CD14-positive monocyte (primary cell): ENCODE measurements around the gene SEPTIN10. TPM values are rescaled to one million over a fixed set of nuclear protein-coding genes. Genes with fewer than 3 reads are reported as not detected.

Source experiments
- DNase-seq, 3 donors: peaks; one replicate each; pipeline ENCODE4 v3.0.0-alpha.2; 2011 to 2022
- H2AFZ ChIP-seq: 2 replicates; pipeline ENCODE4 v1.6.0; 2012; ENCODE audit warnings: mild to moderate bottlenecking, low read depth, low read length, inconsistent platforms; ENCODE audit not compliant: insufficient read depth, poor library complexity, severe bottlenecking
- H3K27ac ChIP-seq, 2 donors: 1 replicate in 1 of 2; 2 replicates in 1 of 2; pipeline ENCODE4 v1.5.1; 2012 to 2013; ENCODE audit warnings: low read length in 2 of 2, control low read depth in 1 of 2, inconsistent platforms in 1 of 2, low read depth in 1 of 2, mild to moderate bottlenecking in 1 of 2
- H3K27me3 ChIP-seq, 2 donors: one replicate each; pipeline versions ENCODE4 v1.6.0 to v1.6.1; 2011 to 2013; ENCODE audit warnings: low read length in 2 of 2; ENCODE audit not compliant: control insufficient read depth in 2 of 2, insufficient read depth in 2 of 2
- H3K36me3 ChIP-seq, 2 donors: replicated peaks in 1 of 2; 1 replicate in 1 of 2; 2 replicates in 1 of 2; pipeline versions ENCODE4 v1.5.1 to v1.6.1; 2012 to 2013; ENCODE audit warnings: low read length in 2 of 2, control low read depth in 1 of 2, inconsistent platforms in 1 of 2, mild to moderate bottlenecking in 1 of 2; ENCODE audit not compliant: insufficient read depth in 2 of 2, control insufficient read depth in 1 of 2
- H3K4me1 ChIP-seq, 2 donors: 1 replicate in 1 of 2; 2 replicates in 1 of 2; pipeline versions ENCODE4 v1.5.1 to v1.6.1; 2012 to 2013; ENCODE audit warnings: low read length in 2 of 2, control low read depth in 1 of 2, inconsistent platforms in 1 of 2, mild to moderate bottlenecking in 1 of 2, moderate library complexity in 1 of 2; ENCODE audit not compliant: insufficient read depth in 2 of 2, control insufficient read depth in 1 of 2
- H3K4me2 ChIP-seq: replicated peaks from 2 replicates; pipeline ENCODE3; 2012; ENCODE audit warnings: low read length, moderate library complexity, mild to moderate bottlenecking; ENCODE audit not compliant: poor library complexity, severe bottlenecking; ENCODE audit errors: extremely low read depth
- H3K4me3 ChIP-seq, 3 experiments: fragments of 200-600 bp in 1 of 3; sonication (generic) in 1 of 3; replicated peaks in 1 of 3; 1 replicate in 2 of 3; 2 replicates in 1 of 3; pipeline ENCODE4 v1.5.1; 2011 to 2013; ENCODE audit warnings: low read length in 3 of 3, mild to moderate bottlenecking in 3 of 3, control low read depth in 2 of 3, low read depth in 2 of 3, inconsistent platforms in 1 of 3, moderate library complexity in 1 of 3
- H3K79me2 ChIP-seq: 2 replicates; pipeline ENCODE4 v1.6.0; 2012; ENCODE audit warnings: mild to moderate bottlenecking, control low read depth, inconsistent platforms, low read length, moderate library complexity; ENCODE audit not compliant: insufficient read depth
- H3K9ac ChIP-seq: 2 replicates; pipeline ENCODE4 v1.6.0; 2017; ENCODE audit warnings: low read length, mild to moderate bottlenecking; ENCODE audit not compliant: insufficient read depth, poor library complexity, severe bottlenecking
- H3K9me3 ChIP-seq, 2 donors: replicated peaks in 1 of 2; 1 replicate in 1 of 2; 2 replicates in 1 of 2; pipeline versions ENCODE4 v1.5.1 to v1.6.1; 2012 to 2013; ENCODE audit warnings: low read length in 2 of 2, control low read depth in 1 of 2; ENCODE audit not compliant: control insufficient read depth in 1 of 2, insufficient read depth in 1 of 2
- H4K20me1 ChIP-seq: 2 replicates; pipeline ENCODE4 v1.6.0; 2012; ENCODE audit warnings: mild to moderate bottlenecking, low read length, control low read depth, moderate library complexity; ENCODE audit not compliant: insufficient read depth
- H3K27ac Mint-ChIP-seq, 7 donors: one replicate each; pipeline ENCODE4 v1.8.0; 2020; ENCODE audit warnings: mild to moderate bottlenecking in 7 of 7, mixed read lengths in 7 of 7, moderate library complexity in 6 of 7, inconsistent platforms in 2 of 7
- H3K27me3 Mint-ChIP-seq, 3 donors: one replicate each; pipeline ENCODE4 v1.8.0; 2021 to 2022; ENCODE audit warnings: low read depth in 3 of 3, mild to moderate bottlenecking in 3 of 3, mixed read lengths in 3 of 3, moderate library complexity in 3 of 3, inconsistent platforms in 1 of 3
- H3K36me3 Mint-ChIP-seq, 2 donors: one replicate each; pipeline ENCODE4 v1.8.0; 2020; ENCODE audit warnings: mixed read lengths in 2 of 2, inconsistent platforms in 1 of 2, mild to moderate bottlenecking in 1 of 2
- H3K4me1 Mint-ChIP-seq: one replicate; pipeline ENCODE4 v1.8.0; 2020; ENCODE audit warnings: mild to moderate bottlenecking, mixed read lengths
- H3K4me3 Mint-ChIP-seq, 2 donors: one replicate each; pipeline ENCODE4 v1.8.0; 2020; ENCODE audit warnings: mild to moderate bottlenecking in 2 of 2, mixed read lengths in 2 of 2, moderate library complexity in 1 of 2
- H3K9me3 Mint-ChIP-seq, 7 donors: one replicate each; pipeline ENCODE4 v1.8.0; 2020 to 2022; ENCODE audit warnings: mixed read lengths in 7 of 7, mild to moderate bottlenecking in 6 of 7, moderate library complexity in 6 of 7, inconsistent platforms in 2 of 7
- WGBS: methylation state at CpG from one replicate; pipeline ENCODE4 v1.1.5; 2013; ENCODE audit warnings: missing lambda C conversion rate; ENCODE audit not compliant: insufficient coverage; 5-methylcytosine and 5-hydroxymethylcytosine counted together
- intact Hi-C, 2 donors: fragments of 100-400 bp; cut with micrococcal nuclease; formaldehyde crosslinking; loops; one replicate each; pipeline versions ENCODE4 v1.15.0 to v1.15.1; 2023
- polyA plus RNA-seq, 3 donors: library from polyadenylated mRNA; depleted of rRNA in 1 of 3; unstranded in 2 of 3; stranded (reverse) in 1 of 3; fragments of 300-500 nt in 2 of 3; fragments of >200 nt in 1 of 3; fragmentation: Illumina TruSeq in 2 of 3; gene quantifications; 1 replicate in 2 of 3; 2 replicates in 1 of 3; pipeline ENCODE4 v1.2.3, GENCODE V29; 2012 to 2021
- TF ChIP-seq, protein P1 (sequence below): fragments of 200-600 bp; IDR thresholded peaks from one replicate; pipeline ENCODE4 v1.8.0; 2022; ENCODE audit warnings: antibody characterized with exemption, mild to moderate bottlenecking

SEPTIN10 gene
- polyA plus RNA-seq, 3 donors = 4.2 to 6.8 (median 4.4) TPM

DNA sequence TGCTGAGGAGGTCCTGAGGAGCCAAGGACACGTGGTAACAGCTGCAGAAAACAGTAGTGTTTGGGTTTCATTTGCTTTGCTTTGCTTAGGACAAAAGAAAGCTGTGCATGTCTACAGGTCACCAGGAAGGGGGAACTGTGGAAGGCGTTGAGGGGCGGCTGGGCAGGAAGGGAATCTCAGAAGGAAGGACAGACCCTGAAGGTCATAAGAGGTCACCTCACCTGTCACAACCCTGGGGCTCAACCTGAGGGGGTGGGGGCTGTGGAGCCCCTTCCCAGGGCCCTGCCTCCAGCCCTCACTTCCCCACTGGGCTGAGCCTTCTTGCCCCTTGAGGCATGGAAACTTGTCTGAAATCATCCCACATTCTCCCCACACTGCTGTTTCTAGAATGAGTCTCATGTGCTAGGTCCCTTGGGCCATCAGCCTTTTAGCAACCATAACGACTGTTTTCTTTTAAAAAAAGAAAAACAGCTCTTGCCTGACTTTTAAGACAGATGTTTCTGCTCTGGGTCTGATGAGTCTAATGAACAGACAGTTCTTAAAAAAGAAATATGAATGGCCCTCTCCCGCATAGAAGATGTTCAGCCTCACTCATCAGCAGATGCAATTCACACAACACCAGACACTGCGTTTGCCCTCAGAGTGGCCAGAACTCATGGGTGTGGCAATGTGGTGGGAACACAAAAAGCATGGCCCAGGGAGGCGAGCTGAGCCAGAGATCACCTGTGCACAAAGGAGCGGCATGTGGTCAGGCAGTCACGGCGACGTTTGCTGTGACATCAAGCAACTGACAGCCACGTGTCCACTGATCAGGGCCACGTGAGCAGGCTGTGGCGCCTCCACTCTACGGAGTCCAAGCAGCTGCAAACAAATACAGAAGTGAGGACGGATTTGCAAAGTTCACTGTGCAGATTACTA, 84.0 kb downstream of the SEPTIN10 start:
- Mint-ChIP-seq H3K27me3 (peaks cover 0 to 9% (median 6%) of the 10 kb centered on the region in 3 donors), H3K36me3 (no peaks in the 10 kb centered on the region), H3K4me3 (no peak overlapping the region), H3K4me1 (no peaks in the 10 kb centered on the region), H3K9me3 (no peaks in the 10 kb centered on the region), H3K27ac (no peak overlapping the region)
- Histone ChIP-seq H3K27ac (no peak overlapping the region), H3K27me3 (no peaks in the 10 kb centered on the region), H3K36me3 (no peaks in the 10 kb centered on the region), H3K9ac (no peak overlapping the region), H3K4me3 (no peak overlapping the region), H3K79me2 (no peaks in the 10 kb centered on the region), H3K4me1 (no peaks in the 10 kb centered on the region), H4K20me1 (no peaks in the 10 kb centered on the region), H2AFZ (no peak overlapping the region), H3K9me3 (no peaks in the 10 kb centered on the region), H3K4me2 (no peak overlapping the region)
- WGBS = 89% methylated on average over 11 of the region's 16 CpGs
- no peak for DNase-seq
- TF ChIP-seq, protein P1, sequence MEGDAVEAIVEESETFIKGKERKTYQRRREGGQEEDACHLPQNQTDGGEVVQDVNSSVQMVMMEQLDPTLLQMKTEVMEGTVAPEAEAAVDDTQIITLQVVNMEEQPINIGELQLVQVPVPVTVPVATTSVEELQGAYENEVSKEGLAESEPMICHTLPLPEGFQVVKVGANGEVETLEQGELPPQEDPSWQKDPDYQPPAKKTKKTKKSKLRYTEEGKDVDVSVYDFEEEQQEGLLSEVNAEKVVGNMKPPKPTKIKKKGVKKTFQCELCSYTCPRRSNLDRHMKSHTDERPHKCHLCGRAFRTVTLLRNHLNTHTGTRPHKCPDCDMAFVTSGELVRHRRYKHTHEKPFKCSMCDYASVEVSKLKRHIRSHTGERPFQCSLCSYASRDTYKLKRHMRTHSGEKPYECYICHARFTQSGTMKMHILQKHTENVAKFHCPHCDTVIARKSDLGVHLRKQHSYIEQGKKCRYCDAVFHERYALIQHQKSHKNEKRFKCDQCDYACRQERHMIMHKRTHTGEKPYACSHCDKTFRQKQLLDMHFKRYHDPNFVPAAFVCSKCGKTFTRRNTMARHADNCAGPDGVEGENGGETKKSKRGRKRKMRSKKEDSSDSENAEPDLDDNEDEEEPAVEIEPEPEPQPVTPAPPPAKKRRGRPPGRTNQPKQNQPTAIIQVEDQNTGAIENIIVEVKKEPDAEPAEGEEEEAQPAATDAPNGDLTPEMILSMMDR = no peak
- intact Hi-C loops = no loop called here

DNA sequence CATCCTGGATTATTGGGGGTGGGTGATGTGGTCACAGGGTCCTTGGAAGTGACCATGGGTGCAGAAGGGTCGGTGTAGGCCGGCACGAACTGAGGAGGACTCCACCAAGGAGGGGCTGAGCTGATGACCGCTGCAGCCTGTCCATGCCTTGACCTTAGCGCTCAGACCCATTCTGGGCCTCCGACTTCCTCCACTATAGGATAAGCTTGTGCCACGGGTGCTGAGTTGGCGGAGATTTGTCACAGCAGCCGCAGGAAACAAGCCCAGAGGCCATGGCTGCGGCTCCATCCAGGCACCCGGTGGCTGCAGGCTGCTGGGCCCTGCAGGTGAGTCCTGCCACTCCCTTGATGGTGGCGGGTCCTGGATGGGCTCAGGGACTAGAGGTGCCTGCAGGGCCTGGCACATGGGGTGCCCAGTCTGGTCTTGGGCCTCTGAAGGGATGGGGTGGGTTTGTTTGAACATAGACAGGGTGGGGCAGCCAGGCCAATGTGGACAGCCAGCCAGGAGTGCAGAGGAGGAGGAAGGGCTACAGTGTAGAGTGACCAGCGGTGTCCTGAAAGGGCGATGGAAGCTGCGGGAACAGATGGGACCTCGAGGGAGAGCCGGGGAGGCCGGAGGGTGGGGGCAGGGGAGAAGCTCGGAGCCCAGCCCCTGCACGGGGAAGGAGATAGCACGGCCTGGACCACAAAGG, 84.8 kb downstream of the SEPTIN10 start:
- 97% methylated on average over 20 of the region's 21 CpGs for WGBS

More for the DNA sequence above, 84.8 kb downstream of the SEPTIN10 start:
- no peak overlapping the region for H2AFZ ChIP-seq
- Mint-ChIP-seq H3K27ac (no peak overlapping the region), H3K4me3 (no peak overlapping the region), H3K27me3 (peaks cover 0 to 9% (median 6%) of the 10 kb centered on the region in 3 donors), H3K36me3 (no peaks in the 10 kb centered on the region), H3K9me3 (no peaks in the 10 kb centered on the region), H3K4me1 (no peaks in the 10 kb centered on the region)
- no peak overlapping the region for H3K4me3 ChIP-seq
- H3K9ac ChIP-seq = no peak overlapping the region
- H3K79me2 ChIP-seq = no peaks in the 10 kb centered on the region
- H3K4me2 ChIP-seq = no peak overlapping the region
- no peaks in the 10 kb centered on the region for H4K20me1 ChIP-seq
- no peaks in the 10 kb centered on the region for H3K27me3 ChIP-seq
- no peak for DNase-seq
- TF ChIP-seq, protein P1 = no peak
- H3K36me3 ChIP-seq = no peaks in the 10 kb centered on the region
- intact Hi-C loops = no loop called here
- no peaks in the 10 kb centered on the region for H3K4me1 ChIP-seq
- no peak overlapping the region for H3K27ac ChIP-seq
- no peaks in the 10 kb centered on the region for H3K9me3 ChIP-seq
